ENCODE measurements around the gene ISCU. TPM values are rescaled to one million over a fixed set of nuclear protein-coding genes. Genes with fewer than 3 reads are reported as not detected.

ISCU gene
- 10 to 100 TPM; 91.4 to 92.1 TPM for total RNA-seq

GRCh38 chr12:108562348-108563135 is at the start of gene ISCU:
ISCU (plus strand) TSS chr12:108562596; CDS start chr12:108562623, 27 bp downstream.
- POLR2A ChIA-PET: interaction anchor here (0.5 to 5.4 kb wide), 8 partner anchors 10 to 295 kb away, joined by 3 to 65 read pairs (median 6); partner anchors contain the start of genes SELPLG and SSH1
- CTCF ChIA-PET: interaction anchor here (0.6 to 5.2 kb wide), 7 partner anchors 55 to 242 kb away, joined by 3 to 50 read pairs (median 4); partner anchors contain the start of gene SELPLG

GRCh38 chr12:108514468-108514972 is 47.9 kb upstream of the ISCU start:
- POLR2A ChIA-PET: no interaction called here
- CTCF ChIA-PET: no interaction called here

GRCh38 chr12:108514973-108515814 is 47.2 kb upstream of the ISCU start, which contains the start of gene FICD:
FICD (plus strand) TSS chr12:108515277; CDS start chr12:108516973, 1,696 bp downstream.
- CTCF ChIA-PET: no interaction called here
- POLR2A ChIA-PET: no interaction called here

GRCh38 chr12:108515916-108516315 is 46.5 kb upstream of the ISCU start:
- ChIA-PET POLR2A (no interaction called here), CTCF (no interaction called here)

DNA sequence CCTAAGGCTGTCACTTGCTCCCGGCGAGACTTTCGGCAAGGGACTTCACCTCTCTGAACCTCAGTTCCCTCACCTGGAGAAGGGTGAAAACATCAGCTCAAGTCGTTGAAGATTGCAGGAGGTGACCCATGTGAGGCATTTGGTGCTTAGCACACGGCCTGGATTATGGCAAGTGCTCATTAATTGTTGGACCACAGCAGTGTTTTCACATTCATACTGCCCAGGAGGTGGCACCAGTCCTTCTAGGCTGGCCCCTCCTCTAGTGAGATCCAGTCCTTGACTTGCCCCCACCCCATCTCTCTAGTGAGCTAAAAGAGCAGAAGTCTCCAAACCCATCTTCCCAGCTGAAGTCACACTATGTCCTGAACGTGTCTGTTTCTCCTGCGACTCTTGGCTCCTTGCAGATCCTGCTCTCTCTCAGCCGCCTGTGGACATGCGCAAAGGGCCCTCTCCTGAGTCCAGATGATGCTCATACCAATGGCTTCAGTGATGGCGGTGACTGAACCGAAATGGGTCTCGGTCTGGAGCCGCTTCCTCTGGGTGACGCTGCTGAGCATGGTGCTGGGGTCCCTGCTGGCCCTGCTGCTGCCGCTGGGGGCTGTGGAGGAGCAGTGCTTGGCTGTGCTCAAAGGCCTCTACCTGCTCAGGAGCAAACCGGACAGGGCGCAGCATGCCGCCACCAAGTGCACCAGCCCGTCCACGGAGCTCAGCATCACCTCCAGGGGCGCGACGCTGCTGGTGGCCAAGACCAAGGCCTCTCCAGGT is 45.7 kb upstream of the ISCU start:
- ChIA-PET CTCF (no interaction called here), POLR2A (no interaction called here)

- CTCF ChIA-PET: no interaction called here
These were observed 44.9 kb upstream of the ISCU start for GRCh38 chr12:108517288-108518100.

GRCh38 chr12:108518101-108518715 is 44.2 kb upstream of the ISCU start:
- POLR2A ChIA-PET: interaction anchor here (0.9 kb wide), 1 partner anchor 15 kb away, joined by 5 read pairs; no protein-coding TSS in a partner anchor
- CTCF ChIA-PET: no interaction called here

More at GRCh38 chr12:108517288-108518100, 44.9 kb upstream of the ISCU start:
- POLR2A ChIA-PET: no interaction called here

DNA sequence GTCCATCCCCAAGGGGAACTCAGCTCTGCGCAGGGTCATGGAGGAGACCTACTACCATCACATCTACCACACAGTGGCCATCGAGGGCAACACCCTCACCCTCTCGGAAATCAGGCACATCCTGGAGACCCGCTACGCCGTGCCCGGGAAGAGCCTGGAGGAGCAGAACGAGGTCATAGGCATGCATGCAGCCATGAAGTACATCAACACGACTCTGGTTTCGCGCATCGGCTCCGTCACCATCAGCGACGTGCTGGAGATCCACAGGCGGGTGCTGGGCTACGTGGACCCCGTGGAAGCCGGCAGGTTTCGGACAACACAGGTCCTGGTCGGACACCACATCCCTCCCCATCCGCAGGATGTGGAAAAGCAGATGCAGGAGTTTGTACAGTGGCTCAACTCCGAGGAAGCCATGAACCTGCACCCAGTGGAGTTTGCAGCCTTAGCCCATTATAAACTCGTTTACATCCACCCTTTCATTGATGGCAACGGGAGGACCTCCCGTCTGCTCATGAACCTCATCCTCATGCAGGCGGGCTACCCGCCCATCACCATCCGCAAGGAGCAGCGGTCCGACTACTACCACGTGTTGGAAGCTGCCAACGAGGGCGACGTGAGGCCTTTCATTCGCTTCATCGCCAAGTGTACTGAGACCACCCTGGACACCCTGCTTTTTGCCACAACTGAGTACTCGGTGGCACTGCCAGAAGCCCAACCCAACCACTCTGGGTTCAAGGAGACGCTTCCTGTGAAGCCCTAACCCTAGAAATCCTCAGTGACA is 43.5 kb upstream of the ISCU start:
- ChIA-PET CTCF (no interaction called here), POLR2A (interaction anchor here (0.9 kb wide), 1 partner anchor 14 kb away, joined by 5 read pairs; no protein-coding TSS in a partner anchor)

DNA sequence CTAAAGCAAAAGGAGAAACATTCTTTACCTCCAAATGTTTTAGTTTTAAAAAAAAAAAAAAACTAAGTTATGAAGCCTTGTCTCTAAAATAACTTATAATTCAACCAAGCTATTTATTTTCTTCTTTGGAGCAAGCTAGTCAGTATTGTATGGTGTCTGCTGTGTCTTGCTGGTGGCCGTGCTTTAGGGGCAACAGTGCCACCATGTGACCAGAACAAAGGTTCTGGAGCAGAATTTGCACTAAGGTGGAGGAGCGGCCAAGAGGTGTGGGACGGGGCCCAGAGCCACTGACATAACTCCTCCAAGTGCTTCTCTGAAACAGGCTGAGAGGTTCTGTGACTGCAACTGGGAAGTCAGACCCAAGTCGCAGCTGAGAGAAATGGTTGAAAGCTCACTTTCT is 42.8 kb upstream of the ISCU start:
- POLR2A ChIA-PET: no interaction called here
- CTCF ChIA-PET: interaction anchor here (0.7 kb wide), 1 partner anchor 117 kb away, joined by 4 read pairs; no protein-coding TSS in a partner anchor

- ChIA-PET CTCF (no interaction called here), POLR2A (no interaction called here)
These were observed 39.0 kb upstream of the ISCU start for GRCh38 chr12:108523365-108523764.

DNA sequence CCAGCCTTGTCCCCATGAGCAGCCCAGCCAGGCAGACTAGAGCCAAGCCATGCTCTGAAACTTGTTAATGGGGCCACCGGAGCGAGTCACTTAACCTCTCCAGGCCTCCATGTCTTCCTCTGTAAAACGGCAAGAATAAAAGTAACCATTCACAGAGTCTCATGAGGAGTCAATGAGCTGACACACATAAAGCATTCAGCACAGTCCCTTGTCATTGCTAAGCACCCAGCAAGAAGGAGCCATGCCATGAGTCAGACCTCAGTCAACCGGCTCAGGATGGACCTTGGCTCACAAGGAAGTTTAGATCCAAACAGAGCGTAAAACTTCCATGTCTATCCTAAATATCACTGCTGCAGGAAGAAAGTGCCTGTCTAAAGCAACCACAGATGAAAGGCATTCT is 36.7 kb upstream of the ISCU start:
- CTCF ChIA-PET: no interaction called here
- POLR2A ChIA-PET: no interaction called here

GRCh38 chr12:108526482-108527165 is 35.8 kb upstream of the ISCU start:
- ChIA-PET CTCF (no interaction called here), POLR2A (no interaction called here)

DNA sequence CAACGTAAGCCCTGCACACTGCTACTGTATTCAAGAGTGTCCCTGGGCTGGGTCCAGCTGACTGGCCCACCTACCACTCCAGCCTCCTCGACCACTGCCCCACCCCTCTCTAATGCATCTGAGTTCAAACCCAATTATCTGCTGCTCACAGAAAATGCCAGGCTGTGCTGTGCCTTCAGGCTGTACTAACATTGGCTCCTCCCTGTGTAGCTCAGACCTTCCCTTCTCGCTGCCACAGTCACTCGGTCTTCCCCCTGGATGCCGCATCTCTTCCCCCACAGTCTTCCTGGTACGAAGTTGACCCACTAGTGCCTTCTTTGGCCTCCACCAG is 35.3 kb upstream of the ISCU start:
- CTCF ChIA-PET: no interaction called here
- POLR2A ChIA-PET: no interaction called here

DNA sequence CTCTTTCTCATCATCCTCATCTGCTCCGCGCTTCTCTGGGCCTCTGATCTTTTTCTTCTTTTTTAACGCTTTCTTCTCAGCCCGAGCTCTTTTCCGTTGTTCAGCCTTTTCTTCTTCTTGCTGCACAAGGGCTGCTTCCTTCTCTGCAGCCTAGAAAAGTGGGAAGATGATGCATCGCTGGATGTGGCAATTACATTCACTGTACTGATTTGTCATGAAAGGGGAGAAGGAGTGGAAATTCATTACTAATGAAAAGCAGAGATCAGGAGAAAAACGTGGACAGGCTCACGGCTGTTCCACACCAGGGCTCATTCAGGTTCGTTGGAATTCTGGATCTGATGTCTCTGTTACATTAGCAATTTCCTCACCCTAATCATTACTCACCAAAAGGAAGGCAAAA is 32.2 kb upstream of the ISCU start:
- ChIA-PET CTCF (no interaction called here), POLR2A (interaction anchor here (0.6 kb wide), 1 partner anchor 1497 kb away, joined by 3 read pairs; no protein-coding TSS in a partner anchor)

DNA sequence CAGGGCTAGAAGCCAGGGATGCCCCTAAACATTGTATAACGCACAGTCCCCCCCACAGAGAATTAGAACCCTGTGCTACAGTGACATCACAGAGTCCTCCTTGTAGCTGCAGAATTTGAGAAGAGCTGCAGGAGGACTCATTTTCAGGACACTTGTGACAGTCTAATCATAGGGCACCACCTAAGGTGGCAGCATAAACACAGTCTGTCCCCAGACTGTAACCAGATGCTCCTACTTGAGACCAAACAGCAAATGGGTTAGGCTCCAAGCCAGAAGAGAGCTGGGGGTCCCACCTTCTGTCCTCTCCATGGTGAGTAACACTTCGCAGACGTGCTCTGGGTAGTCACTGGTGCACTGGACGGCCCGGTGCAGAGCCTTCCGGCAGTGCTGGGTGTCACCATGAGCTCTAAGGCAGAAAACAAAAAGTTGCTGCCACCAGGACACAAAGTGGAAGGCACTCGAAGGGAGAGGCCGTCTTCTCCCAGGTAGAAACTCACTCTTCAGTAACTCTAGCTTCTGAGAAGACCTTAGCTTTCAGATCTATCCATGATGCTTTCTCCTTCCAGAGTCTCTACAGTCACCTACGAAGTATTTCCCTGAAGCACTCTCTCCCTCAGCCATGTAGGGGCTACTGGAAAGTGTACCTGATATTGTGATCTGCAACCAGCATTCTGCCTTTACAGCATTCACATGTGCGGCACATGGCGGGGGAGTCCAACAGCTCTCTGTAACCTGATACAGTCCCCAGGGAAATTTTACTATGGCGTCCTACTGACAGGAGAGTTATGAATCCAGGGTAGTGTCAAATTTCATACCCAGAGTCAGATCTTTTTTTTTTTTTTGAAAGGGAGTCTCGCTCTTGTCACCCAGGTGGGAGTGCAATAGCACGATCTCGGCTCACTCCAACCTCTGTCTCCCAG is 30.2 kb upstream of the ISCU start:
- CTCF ChIA-PET: no interaction called here
- POLR2A ChIA-PET: interaction anchor here (0.7 to 1.2 kb wide), 2 partner anchors 11 to 17 kb away, joined by 3 read pairs; no protein-coding TSS in a partner anchor

DNA sequence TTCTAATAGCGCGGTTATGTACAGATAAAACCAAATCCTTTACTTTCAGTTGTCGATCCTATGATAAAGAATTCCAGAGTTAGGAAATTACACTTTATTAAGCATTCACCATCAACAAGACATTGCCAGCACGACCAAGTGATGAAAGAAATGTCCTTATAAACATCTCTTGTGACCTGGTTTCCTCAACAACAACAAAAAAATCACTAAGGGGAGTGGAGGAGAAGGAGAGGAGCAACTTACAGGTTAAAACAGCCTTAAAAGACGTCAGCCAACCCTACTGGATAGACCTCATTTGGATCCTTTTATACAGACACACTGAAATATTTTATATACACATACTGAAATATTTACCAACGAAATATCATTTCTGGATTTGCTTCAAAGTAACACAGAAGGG is 24.2 kb upstream of the ISCU start:
- POLR2A ChIA-PET: no interaction called here
- CTCF ChIA-PET: no interaction called here
